Limb (tissue), 2 donors: ENCODE results near the gene CENPM.

ENCODE experiments used
- DNase-seq, 2 donors: peaks; one replicate each; pipeline ENCODE4 v3.0.0-alpha.2; 2016; ENCODE audit errors: extremely low spot score in 2 of 2

The CENPM gene

GRCh38 chr22:41946629-41947423 lies at the start of gene CENPM:
TSS of gene CENPM (minus strand) at chr22:41947152. CDS start at chr22:41947076, 76 bp downstream.
- peak; percentile 96 for DNase-seq

DNA sequence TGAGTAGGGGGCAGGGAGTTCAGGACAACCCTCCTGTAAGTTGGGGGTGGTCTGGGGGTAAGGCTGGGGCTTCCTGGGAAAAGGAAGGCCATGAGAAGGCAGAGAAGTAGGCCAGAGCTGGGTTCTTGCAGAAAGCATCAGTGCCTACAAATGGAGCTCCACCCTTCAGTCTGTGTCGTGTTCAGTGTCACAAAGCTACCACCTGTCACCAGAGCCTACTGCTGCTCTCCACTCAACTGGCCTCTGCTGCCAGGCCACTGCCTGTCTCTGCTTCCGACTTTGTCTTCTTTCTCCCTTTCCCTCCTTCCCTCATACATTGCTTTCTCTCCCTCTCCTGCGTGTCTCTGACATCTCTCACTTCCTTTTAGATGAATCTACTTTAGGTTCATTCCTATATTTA lies 48.3 kb upstream of the CENPM start:
- DNase-seq = no peak

DNA sequence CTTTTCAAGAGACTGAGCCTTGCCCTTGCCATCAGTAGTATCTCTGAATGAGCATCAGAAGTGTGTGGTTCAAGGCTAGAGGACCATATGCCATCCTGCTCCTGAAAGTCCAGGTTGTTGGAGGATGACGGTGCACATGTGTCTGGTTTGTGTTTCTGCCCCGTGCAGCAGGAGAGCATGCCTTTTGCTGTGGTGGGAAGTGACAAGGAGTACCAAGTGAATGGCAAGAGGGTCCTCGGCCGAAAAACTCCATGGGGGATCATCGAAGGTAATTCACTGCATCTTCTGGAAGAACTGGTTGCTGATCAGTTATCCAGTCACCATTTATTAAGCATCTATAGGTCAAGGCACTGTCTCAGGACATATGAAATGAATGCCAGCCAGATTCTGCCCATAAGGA lies 45.5 kb upstream of the CENPM start:
- DNase-seq = no peak

GRCh38 chr22:41991111-41991510 lies 44.2 kb upstream of the CENPM start:
- DNase-seq = no peak

DNA sequence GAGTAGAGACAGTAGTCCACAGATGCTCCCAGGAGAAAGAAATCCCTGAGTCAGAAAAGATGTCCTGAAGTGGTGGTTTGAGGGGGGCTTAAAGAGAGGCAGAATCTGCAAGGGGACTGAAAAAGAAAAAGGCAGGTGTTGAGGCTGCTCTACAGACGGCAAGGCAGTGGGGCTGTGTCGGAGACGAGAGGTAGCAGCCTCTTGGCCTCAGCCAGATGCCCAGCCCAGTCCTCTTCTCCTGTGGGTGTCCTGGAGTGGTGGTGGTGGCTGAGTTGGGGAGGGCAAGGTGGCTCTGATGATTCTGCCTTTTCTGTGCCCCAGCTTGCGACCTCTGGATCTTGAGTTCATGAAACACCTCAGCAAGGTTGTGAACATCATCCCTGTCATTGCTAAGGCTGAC lies 42.3 kb upstream of the CENPM start:
- DNase-seq = no peak

DNA sequence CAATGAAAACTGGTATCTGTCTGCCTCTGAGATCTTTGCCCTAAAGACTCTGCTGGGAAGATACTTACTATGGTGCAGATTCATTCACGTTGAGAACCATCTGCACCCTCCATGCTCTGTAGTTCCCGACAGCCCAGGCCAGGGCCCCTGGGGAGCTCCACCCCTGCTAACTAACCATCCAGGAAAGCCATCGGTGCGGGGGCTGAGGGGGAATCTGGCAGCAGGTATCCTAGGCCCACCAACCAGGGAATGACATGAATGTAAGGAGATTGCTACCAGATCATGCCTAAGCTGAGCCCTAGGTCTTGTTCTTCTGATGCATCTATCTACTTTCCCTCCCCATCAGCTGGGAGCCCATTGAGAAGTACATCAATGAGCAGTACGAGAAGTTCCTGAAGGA lies 40.3 kb upstream of the CENPM start:
- no peak for DNase-seq

DNA sequence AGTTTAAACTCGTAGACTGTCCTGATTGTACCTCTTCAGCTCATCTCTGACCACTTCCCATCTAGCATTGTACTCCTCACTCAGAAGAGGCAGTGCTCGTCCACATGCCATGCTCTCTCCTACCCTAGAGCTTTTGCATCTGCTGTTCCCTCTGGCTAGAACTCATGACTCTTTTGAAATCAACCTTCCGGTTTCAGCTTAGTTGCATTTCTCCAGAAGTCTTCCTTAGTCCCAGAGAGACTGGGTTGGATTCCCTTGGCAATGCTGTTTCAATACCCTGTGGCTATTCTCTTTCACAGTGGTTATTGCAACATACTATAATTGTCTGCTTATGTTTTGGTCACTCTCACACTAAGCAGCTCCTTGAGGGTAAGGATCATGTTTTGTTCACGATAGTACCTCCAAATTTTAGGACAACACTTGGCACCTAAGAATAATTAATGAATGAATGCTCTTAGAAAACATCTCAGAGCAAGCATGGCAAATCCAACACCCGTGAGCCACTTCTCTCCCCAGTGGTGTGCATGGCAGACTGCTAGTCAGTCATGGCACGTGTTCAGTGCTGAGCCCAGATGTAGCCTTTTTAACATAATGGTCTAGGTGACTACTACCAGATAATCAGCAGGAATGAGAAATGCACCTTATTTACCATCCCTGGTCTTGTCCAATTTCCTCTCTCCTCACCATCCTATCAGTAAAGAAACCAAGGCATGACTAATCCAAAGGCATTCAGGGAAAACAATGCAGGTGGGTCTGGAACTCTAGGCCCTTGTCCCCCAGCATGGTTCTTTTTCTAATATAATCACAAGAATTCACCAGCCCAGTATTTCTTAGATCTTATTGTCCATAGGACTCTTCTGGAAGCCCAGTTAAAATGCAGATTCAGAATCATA lies 36.8 kb upstream of the CENPM start:
- DNase-seq = no peak

DNA sequence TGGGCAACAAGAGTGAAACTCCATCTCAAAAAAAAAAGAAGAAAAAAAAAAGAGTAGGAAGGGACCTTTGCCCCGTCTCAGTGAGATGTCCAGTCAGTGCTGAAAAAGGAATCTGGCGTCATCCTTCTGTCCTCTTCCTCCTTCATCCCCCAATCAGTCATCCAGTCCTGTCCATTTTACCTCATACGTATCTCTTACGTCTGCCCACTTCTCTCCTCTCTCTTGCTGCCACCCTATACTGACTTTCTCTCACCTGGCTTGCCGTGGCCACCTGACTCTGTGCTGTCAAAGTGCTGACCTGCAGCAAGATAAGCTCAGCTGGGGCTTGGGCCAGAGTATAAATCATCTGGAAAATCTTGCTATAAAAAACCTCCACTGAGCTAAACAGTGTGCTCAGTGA lies 35.9 kb upstream of the CENPM start:
- no peak for DNase-seq

DNA sequence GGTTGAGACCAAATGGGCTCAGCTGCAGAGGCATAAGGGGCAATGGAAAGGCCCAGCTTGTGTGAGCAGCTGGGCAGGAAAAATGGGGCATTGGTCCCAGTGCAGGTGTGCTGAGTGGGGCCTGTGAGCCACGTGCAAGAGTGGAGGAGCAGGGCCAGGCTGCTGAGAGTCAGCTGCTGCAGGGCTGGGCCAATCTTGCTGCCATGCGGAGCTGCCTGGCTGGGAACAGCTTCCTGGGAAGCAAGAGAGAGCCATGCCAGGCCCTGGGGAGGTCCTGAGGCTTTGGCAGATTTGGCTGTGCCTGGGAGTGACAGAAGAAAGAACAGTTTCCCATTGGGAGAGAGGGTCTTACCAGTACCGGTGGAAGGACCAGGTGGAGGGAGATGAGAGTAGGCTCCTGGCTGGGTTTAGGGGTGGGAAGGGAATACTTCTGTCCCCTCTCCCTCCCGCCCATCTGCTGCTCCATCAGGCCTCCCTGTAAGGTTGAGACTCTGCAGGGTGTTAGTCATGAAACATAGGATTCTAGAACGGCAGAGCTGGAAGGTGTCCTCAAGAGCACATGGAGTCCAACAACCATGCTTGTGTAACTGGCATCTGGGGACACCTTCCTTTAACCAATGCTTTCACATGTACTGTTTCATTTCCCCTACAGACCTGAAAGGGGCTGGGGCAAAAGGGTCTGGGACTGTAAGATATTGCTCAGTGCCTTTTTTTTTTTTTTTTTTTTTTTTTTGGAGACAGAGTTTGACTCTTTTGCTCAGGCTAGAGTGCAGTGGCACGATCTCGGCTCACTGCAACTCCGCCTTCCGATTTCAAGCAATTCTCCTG lies 32.7 kb upstream of the CENPM start:
- DNase-seq = no peak

- DNase-seq = no peak
Observed at GRCh38 chr22:41978732-41979131, 31.8 kb upstream of the CENPM start.

GRCh38 chr22:41976961-41977566 lies 30.1 kb upstream of the CENPM start:
- peak in 1 of 2 donors; percentile 61 for DNase-seq

DNA sequence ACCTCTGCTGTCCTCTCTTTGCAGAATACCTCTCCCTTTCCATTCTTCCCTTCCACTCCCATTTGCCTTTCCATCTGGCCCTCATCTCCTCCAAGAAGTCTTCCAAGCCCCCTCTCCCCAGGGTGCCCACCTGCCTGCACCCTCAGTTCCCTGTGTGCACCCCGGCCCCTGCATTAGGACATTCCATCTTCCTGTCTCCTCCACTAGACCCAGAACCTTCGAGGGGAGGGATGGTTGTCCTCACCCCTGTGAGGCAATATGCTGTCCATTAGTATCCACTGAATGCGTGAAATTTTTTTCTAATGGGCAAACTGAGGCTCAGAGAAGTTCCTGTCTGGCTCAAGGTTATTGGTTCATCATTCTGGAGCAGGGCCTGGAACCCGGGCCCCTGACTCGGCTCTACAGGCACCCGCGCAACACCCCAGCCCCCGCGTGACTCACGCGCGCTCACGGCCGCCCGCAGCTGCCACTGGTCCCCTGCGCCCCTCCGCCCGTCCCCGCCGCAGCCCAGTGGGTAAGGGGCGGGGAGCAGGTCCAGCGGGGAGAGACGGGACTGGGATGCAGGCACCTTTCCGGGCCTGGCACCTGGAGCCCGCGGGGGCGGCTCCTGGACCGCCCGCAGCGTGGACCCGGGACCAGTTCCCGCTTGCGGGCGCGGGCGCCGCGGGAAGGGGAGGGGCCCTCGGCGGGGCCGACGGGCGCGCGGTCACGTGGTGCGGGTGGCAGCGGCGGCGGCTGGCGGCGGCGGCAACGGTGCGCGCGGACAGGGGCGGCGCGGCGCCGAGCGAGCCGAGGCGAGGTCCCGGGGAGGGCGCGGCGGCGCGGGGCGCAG lies 29.3 kb upstream of the CENPM start:
- peak in 1 of 2 donors; percentile 75 for DNase-seq

DNA sequence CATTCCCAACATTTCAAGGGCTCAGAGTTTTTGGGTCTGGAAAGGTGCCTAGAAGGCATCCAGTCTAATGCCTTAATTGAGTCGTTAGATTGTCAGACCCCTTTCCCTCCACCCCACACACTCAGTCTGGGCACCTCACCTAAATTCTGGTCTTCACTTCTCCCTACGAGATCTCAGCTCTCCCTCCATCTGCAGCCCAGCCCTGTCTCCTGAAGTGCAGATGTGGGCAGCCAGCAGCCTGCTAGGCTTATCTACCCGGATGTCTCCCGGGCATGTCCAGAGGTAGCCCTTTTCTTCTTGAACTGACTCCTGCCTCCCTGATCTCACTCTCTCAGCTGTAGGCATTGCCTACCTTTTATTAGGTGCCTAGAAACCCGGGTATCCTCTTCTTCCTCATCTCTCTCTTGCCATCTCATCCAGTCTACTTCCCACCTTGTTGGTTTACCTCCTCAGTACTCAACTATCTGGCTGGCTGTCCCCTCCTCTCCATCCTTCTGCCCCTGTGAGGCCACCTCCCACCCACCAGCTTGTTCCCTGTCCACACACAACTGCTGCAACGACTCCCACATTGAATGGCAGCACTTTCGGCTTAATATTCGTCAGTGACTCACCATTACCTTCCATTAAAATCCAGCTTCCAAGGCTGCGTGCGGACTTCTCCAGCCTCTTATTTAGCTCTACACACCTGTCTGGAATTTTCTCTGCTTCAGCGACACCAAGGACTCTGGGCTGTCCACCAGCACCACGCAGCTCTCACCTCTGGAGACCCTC lies 28.5 kb upstream of the CENPM start:
- DNase-seq = no peak

DNA sequence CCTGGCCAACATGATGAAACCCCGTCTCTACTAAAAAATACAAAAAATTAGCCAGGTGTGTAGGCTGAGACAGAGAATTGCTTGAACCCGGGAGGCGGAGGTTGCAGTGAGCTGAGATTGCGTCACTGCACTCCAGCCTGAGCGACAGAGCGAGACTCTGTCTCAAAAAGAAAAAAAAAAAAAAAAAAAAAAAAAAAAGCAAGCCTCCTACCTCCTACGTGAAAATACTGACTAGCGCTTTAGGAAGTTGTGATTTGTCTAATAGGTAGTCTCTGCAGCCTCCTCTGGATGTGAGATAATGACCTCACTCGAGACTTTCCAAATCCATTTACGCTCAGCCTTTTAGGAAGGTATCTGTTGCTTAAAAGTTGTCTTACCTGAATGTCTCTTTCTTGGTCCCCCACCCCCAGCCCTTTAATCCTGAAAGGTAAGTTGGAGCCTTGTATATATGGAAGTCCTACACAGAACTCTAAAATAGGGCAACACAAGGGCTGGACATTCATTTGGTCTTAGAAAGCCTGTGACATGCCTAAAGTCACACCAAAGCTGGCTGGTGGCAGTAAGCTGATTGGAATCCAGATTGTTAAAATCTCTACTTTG lies 27.8 kb upstream of the CENPM start:
- no peak for DNase-seq

DNA sequence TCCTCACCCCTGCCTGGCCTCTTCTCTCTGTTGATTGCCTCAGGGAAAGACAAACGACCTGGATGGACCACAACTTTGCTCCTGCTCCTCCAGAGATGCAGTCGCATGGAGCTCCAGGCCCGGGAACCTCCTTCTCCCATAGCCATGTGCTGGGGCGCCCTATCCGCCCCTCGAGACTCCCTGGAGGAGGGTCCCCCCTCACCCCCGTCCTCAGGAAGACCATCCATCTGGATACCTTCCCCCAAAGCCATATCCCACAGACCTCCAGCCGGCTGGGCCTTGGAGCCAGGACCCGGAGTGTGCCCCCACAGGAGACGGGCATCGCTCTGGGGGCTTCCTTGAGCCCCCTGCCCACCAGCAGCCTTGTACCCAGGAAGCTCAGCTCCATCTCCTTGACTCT lies 24.5 kb upstream of the CENPM start:
- DNase-seq = no peak

DNA sequence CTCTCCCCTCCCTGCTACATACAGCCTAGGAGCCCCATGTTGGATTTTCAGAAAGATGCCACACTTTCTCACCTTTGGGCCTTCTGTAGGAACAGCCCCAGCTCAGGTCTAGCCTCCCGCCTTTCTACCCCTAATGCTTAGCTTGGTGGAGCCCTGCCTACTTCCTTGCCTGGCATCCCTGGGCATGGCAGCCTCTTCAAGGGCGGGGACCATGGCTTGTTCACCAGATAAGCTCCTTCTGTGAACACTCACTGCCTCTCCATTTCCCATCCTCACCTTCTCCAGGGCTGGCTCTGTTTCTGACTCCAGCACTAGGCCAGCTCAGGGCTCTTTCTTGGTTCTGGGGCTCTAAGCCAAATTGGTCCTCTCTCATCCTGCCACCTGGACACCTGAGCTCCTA lies 23.6 kb upstream of the CENPM start:
- DNase-seq = no peak

DNA sequence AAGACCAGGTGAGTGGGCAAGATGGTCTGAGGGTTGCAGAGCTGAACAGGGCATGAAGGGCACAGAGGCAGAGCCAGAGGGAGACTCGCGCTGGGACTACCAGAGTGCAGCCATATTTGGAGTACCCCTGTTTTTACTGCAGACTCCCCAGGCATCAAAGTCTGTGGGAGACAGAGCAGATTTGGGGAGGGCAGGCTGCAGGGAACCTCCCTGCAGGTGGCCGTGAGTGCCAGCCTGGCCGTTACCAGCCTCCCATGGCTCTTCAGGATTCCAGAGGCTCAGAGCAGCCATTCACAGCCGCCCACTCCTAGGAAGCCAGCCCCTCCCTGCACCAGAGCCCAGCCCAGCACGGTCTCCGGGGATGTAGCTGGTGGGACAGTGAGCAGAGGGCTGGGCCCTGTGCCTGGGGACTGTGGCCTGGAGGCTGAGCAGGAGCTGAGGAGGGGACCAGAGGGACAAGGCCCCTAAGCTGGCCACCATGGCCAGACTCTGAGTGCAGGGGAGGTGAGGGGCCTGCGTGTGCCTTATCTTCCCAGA lies 22.2 kb upstream of the CENPM start, which contains the start of gene SEPTIN3:
Gene SEPTIN3, plus strand, starts transcription at position 334 of the 537 bp plus-strand sequence. CDS start 2,050 bp downstream, outside the sequence.
- DNase-seq = no peak

GRCh38 chr22:41968601-41969000 lies 21.6 kb upstream of the CENPM start:
- DNase-seq = no peak
